HEK293T (cell line): ENCODE results near the gene OBI1.

Experiments
- CTCF ChIA-PET: fragments of 350-600 bp; formaldehyde crosslinking; extraction: SDS; loops from one replicate; lab custom pipeline; 2021; ENCODE audit warnings: antibody characterized with exemption, inconsistent platforms; lab: Yijun Ruan, JAX
- POLR2A ChIA-PET: fragments of 350-600 bp; formaldehyde crosslinking; extraction: SDS; loops from one replicate; lab custom pipeline; 2020; ENCODE audit warnings: antibody characterized with exemption, inconsistent platforms; lab: Yijun Ruan, JAX
- DNase-seq: peaks from one replicate; pipeline ENCODE4 v3.0.0; 2012; ENCODE audit warnings: mixed read lengths; ENCODE audit errors: extremely low spot score
- ARNT ChIP-seq: fragments of 450-650 bp; IDR thresholded peaks from 2 replicates; pipeline ENCODE4 v1.6.1; 2017; ENCODE audit warnings: mild to moderate bottlenecking
- BHLHE40 ChIP-seq: fragments of 450-650 bp; IDR thresholded peaks from 2 replicates; pipeline ENCODE4 v1.6.1; 2016; ENCODE audit warnings: mild to moderate bottlenecking, moderate library complexity, borderline replicate concordance
- CTBP1 ChIP-seq: fragments of 450-650 bp; IDR thresholded peaks from 2 replicates; pipeline ENCODE4 v1.6.1; 2016; ENCODE audit warnings: borderline replicate concordance
- ELF4 ChIP-seq: fragments of 450-650 bp; IDR thresholded peaks from 2 replicates; pipeline ENCODE4 v1.6.1; 2017; ENCODE audit warnings: antibody characterized with exemption
- FOXA1 ChIP-seq: fragments of 450-650 bp; IDR thresholded peaks from 2 replicates; pipeline ENCODE4 v1.6.1; 2016; ENCODE audit warnings: mild to moderate bottlenecking
- FOXK2 ChIP-seq: fragments of 450-650 bp; IDR thresholded peaks from 2 replicates; pipeline ENCODE4 v1.6.1; 2016; ENCODE audit warnings: mild to moderate bottlenecking
- FOXM1 ChIP-seq: fragments of 450-650 bp; IDR thresholded peaks from 2 replicates; pipeline ENCODE4 v1.6.1; 2017; ENCODE audit warnings: mild to moderate bottlenecking, borderline replicate concordance
- HDGF ChIP-seq: fragments of 450-650 bp; IDR thresholded peaks from 2 replicates; pipeline ENCODE4 v1.6.1; 2017; ENCODE audit warnings: antibody characterized with exemption, borderline replicate concordance
- L3MBTL2 ChIP-seq: fragments of 450-650 bp; conservative IDR thresholded peaks from 2 replicates; pipeline ENCODE4 v1.6.1; 2016; ENCODE audit warnings: mild to moderate bottlenecking
- LEF1 ChIP-seq: fragments of 450-650 bp; IDR thresholded peaks from 2 replicates; pipeline ENCODE4 v1.6.1; 2017; ENCODE audit warnings: mild to moderate bottlenecking, borderline replicate concordance
- NFRKB ChIP-seq: fragments of 450-650 bp; IDR thresholded peaks from 2 replicates; pipeline ENCODE4 v1.6.1; 2016; ENCODE audit warnings: mild to moderate bottlenecking, moderate library complexity
- PKNOX1 ChIP-seq: fragments of 450-650 bp; IDR thresholded peaks from 2 replicates; pipeline ENCODE4 v1.6.1; 2016
- SP1 ChIP-seq: fragments of 450-650 bp; IDR thresholded peaks from 2 replicates; pipeline ENCODE4 v1.6.1; 2017
- SUZ12 ChIP-seq: fragments of 450-650 bp; IDR thresholded peaks from 2 replicates; pipeline ENCODE4 v1.6.1; 2016; ENCODE audit warnings: mild to moderate bottlenecking
- TARDBP ChIP-seq: fragments of 450-650 bp; IDR thresholded peaks from 2 replicates; pipeline ENCODE4 v1.6.1; 2016
- ZNF384 ChIP-seq: fragments of 450-650 bp; IDR thresholded peaks from 2 replicates; pipeline ENCODE4 v1.6.1; 2016

OBI1 gene

GRCh38 chr13:78611040-78611439, 47.9 kb downstream of the OBI1 start:
- TF ChIP-seq SUZ12 (no peak), TARDBP (no peak), FOXM1 (no peak), CTBP1 (no peak), SP1 (no peak), L3MBTL2 (no peak), NFRKB (no peak), LEF1 (no peak), FOXA1 (no peak), ARNT (no peak), ELF4 (no peak), FOXK2 (no peak), HDGF (no peak), ZNF384 (no peak)
- DNase-seq: no peak
- POLR2A ChIA-PET: interaction anchor here (2.1 kb wide), 1 partner anchor 49 kb away, joined by 7 read pairs; the partner anchor contains the start of gene OBI1
- CTCF ChIA-PET: interaction anchor here (0.6 to 1.1 kb wide), 3 partner anchors 296 to 878 kb away, joined by 3 to 5 read pairs (median 3); no protein-coding TSS in a partner anchor

DNA sequence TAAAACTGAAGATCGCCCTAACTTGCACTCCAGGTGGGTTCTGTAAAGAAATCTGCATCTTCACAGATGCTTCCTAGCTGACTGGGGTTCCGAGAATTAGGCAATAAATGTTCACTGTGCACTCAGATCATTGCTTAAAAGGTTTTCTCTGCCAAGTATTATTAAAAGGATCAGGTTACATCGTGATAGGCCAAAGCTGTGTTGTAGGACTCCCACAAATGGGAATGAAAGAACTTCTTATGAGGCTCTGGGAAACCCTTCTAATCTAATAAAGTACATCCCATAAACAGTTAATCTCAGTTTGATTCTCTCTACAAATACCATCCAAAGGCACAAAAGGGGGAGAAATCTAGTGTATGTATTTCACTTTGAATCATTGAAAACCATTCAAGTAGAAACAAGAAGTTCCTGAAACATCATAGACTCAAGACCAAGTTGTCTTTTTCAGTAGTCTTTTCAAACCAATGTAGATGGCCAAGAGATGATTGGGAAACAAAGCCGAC, 48.5 kb downstream of the OBI1 start:
- ChIA-PET POLR2A (interaction anchor here (1.1 to 2.1 kb wide), 4 partner anchors 10 to 49 kb away, joined by 4 to 7 read pairs (median 4); partner anchors contain the start of gene OBI1), CTCF (interaction anchor here (0.6 to 1.1 kb wide), 3 partner anchors 295 to 472 kb away, joined by 3 to 5 read pairs (median 3); no protein-coding TSS in a partner anchor)
- DNase-seq: no peak
- TF ChIP-seq NFRKB (no peak), L3MBTL2 (no peak), TARDBP (0 out of 2 replicates have a peak, but pooled peaks have one; percentile 19), SUZ12 (no peak), HDGF (no peak), CTBP1 (0 out of 2 replicates have a peak, but pooled peaks have one; percentile 9), ELF4 (no peak), SP1 (no peak), FOXK2 (no peak), ZNF384 (no peak), ARNT (no peak)

DNA sequence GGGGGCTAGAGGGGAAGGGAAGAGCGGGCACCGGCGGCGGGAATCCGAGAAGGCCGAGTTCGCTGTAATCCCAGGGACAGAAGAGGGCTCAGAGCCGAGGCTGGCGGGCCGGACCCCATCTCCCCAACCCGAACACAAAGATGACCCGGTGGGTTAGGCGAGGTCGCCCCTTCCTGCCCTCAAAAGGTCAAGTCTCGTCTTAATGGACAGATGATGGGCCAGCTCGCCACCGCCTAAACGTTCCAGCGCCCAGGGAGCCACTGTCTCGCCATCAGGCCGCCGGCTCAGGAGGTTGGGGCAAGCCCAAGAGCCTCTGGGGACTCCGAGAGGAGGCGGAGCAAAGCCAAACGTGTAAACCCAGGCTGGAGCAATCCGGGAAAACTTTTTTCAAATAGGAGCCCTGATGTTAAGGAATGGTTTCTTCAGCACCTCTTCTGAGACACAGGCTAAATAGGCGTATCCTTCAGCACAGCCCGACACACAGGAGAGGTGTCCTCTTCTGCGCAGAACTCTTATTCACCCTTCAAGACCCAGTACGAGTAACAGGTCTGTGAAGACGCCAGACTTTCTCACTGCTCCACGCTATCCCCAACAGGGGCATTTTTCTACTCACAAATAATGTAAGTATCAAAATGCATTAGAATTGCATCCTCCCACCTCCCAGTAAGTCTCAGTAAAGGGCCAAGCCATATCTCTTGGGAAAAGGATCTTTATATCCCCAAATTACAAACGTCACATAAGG, 49.3 kb downstream of the OBI1 start:
- POLR2A ChIA-PET: interaction anchor here (1.0 to 2.1 kb wide), 6 partner anchors 8 to 50 kb away, joined by 4 to 7 read pairs (median 4); partner anchors contain the start of gene OBI1
- TF ChIP-seq ZNF384 (no peak), L3MBTL2 (peak; percentile 41), HDGF (no peak), FOXK2 (no peak)
- CTCF ChIA-PET: interaction anchor here (0.6 kb wide), 1 partner anchor 363 kb away, joined by 3 read pairs; no protein-coding TSS in a partner anchor
- peak; percentile 74 for DNase-seq

GRCh38 chr13:78608688-78609463, 50.1 kb downstream of the OBI1 start:
- no peak for DNase-seq
- ChIA-PET POLR2A (interaction anchor here (1.0 to 1.6 kb wide), 5 partner anchors 9 to 47 kb away, joined by 3 to 4 read pairs (median 4); no protein-coding TSS in a partner anchor), CTCF (interaction anchor here (0.6 kb wide), 1 partner anchor 364 kb away, joined by 3 read pairs; no protein-coding TSS in a partner anchor)
- TF ChIP-seq ELF4 (no peak), PKNOX1 (no peak), ZNF384 (no peak), FOXA1 (no peak), L3MBTL2 (no peak), NFRKB (no peak), HDGF (no peak), TARDBP (no peak), LEF1 (no peak), SP1 (no peak)

- no peak for DNase-seq
- ChIA-PET POLR2A (interaction anchor here (1.0 to 1.4 kb wide), 3 partner anchors 9 to 48 kb away, joined by 3 to 4 read pairs (median 4); no protein-coding TSS in a partner anchor), CTCF (no interaction called here)
- TF ChIP-seq FOXK2 (no peak), SP1 (no peak), ZNF384 (no peak), HDGF (no peak), BHLHE40 (no peak), NFRKB (no peak), ARNT (no peak), CTBP1 (no peak), FOXA1 (no peak), LEF1 (no peak), TARDBP (no peak)
These were observed 50.7 kb downstream of the OBI1 start for GRCh38 chr13:78608252-78608687.

DNA sequence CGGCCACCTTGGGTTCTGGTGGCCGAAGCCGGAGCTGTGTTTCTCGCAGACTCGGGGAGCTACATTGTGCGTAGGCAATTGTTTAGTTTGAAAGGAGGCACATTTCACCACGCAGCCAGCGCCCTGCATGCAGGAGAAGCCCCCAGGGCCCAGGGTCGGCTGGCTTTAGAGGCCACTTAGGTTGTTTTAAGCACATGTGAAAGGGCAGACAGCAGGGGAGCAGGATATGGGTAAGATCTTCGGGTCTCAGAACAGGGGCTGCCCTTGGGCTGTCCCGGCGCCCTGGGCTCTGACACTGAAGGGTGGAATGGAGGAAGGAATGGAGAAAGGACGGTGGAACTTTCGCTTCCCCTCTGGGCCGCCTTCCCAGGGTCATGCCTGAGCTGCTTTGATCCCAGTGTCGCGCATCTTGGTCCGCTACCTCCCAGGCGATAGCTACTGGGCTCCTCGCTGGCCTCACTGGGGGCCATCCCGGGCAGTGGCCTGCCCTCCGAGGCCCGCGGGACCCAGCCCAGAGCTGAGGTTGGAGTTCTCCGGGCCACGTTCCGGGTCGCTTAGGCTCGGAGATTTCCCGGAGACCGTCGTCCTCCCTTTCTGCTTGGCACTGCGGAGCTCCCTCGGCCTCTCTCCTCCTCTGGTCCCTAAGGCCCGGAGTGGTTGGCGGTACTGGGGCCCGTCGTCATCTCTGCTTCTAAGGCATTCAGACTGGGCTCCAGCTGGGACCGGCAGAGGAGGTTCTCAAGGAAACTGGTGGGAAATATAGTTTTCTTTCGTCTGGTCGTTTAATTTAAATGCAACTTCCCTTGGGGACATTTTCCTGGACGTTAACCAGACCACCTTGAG, 51.3 kb downstream of the OBI1 start:
- ChIA-PET CTCF (no interaction called here), POLR2A (interaction anchor here (1.2 kb wide), 1 partner anchor 8 kb away, joined by 3 read pairs; no protein-coding TSS in a partner anchor)
- TF ChIP-seq PKNOX1: no peak
- DNase-seq: no peak
